ENCODE data around the gene AFG3L2.

Gene AFG3L2

GRCh38 chr18:12366784-12367183 lies 10.2 kb downstream of the AFG3L2 start:
- TF ChIP-seq MYC (IDR thresholded peaks at IDR 0.05; ENCODE audit: low read depth, low read length), result no peak
- TF ChIP-seq CTCF (IDR thresholded peaks at IDR 0.05; ENCODE audit: low read depth, low read length), result no peak
- TF ChIP-seq MAX (IDR thresholded peaks at IDR 0.05; ENCODE audit: low read depth, low read length), result no peak
- no peak for TF ChIP-seq POLR2A (IDR thresholded peaks at IDR 0.05; ENCODE audit: extremely low read depth, insufficient read length)
- no peak overlapping the region for H3K4me3 ChIP-seq (ENCODE audit: low read depth, low read length)
- DNase-seq (ENCODE audit: low read depth), result no peak

DNA sequence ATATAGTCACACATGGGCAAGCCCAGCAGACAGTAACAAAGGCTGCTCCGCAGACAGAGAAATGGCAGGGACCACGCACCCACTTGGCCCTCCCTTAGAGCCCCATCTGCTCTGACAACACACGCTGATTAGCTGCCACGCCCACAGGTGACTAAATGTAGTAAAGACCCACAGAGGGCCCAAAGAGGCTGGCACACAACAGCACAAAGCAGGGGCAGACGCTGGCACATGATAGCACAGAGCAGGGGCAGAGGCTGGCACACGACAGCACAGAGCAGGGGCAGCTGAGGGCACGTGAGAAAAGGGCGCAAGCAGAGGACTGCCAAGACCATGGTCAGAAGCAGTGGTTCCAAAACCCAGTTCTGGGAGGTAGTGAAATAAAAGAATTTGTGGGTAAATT lies 10.6 kb downstream of the AFG3L2 start:
- no peak overlapping the region for H3K4me3 ChIP-seq (ENCODE audit: low read depth, low read length)
- no peak for TF ChIP-seq MAX (IDR thresholded peaks at IDR 0.05; ENCODE audit: low read depth, low read length)
- no peak for TF ChIP-seq CTCF (IDR thresholded peaks at IDR 0.05; ENCODE audit: low read depth, low read length)
- TF ChIP-seq MYC (IDR thresholded peaks at IDR 0.05; ENCODE audit: low read depth, low read length), result no peak
- no peak for TF ChIP-seq POLR2A (IDR thresholded peaks at IDR 0.05; ENCODE audit: extremely low read depth, insufficient read length)
- no peak for DNase-seq (ENCODE audit: low read depth)

- no peak overlapping the region for H3K4me3 ChIP-seq (ENCODE audit: low read depth, low read length)
- TF ChIP-seq POLR2A (IDR thresholded peaks at IDR 0.05; ENCODE audit: extremely low read depth, insufficient read length) (no peak), CTCF (IDR thresholded peaks at IDR 0.05; ENCODE audit: low read depth, low read length) (no peak), MAX (IDR thresholded peaks at IDR 0.05; ENCODE audit: low read depth, low read length) (no peak)
- DNase-seq (ENCODE audit: low read depth), result no peak
Observed at GRCh38 chr18:12362473-12363174, 14.4 kb downstream of the AFG3L2 start.

- TF ChIP-seq CTCF (IDR thresholded peaks at IDR 0.05; ENCODE audit: low read depth, low read length) (no peak), POLR2A (IDR thresholded peaks at IDR 0.05; ENCODE audit: extremely low read depth, insufficient read length) (no peak), MYC (IDR thresholded peaks at IDR 0.05; ENCODE audit: low read depth, low read length) (no peak), MAX (IDR thresholded peaks at IDR 0.05; ENCODE audit: low read depth, low read length) (no peak)
- DNase-seq (ENCODE audit: low read depth), result no peak
- H3K4me3 ChIP-seq (ENCODE audit: low read depth, low read length), result no peak overlapping the region
Observed at GRCh38 chr18:12361770-12362378, 15.2 kb downstream of the AFG3L2 start.

DNA sequence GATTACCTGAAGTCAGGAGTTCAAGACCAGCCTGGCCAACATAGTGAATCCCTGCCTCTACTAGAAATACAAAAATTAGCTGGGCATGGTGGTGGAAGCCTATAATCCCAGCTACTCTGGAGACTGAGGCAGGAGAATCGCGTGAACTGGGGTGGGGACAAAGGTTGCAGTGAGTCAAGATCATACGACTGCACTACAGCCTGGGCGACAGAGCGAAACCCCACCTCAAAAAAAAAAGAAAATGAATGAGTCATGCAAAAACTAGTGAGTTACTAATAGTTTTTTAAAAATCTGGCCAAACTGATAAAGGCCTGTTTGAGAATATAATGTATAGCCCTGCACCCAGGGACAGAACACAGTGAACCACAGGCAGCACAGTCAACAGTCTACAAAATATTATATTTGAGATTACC lies 17.5 kb downstream of the AFG3L2 start:
- no peak overlapping the region for H3K4me3 ChIP-seq (ENCODE audit: low read depth, low read length)
- DNase-seq (ENCODE audit: low read depth), result no peak
- no peak for TF ChIP-seq MAX (IDR thresholded peaks at IDR 0.05; ENCODE audit: low read depth, low read length)
- no peak for TF ChIP-seq POLR2A (IDR thresholded peaks at IDR 0.05; ENCODE audit: extremely low read depth, insufficient read length)
- TF ChIP-seq CTCF (IDR thresholded peaks at IDR 0.05; ENCODE audit: low read depth, low read length), result no peak
- TF ChIP-seq MYC (IDR thresholded peaks at IDR 0.05; ENCODE audit: low read depth, low read length), result no peak

All from NB4 (cell line).